Measurements from ENCODE around the gene RUNX1.

GRCh38 chr21:34926803-34927467 lies 122.2 kb downstream of the RUNX1 start:
- TF ChIP-seq POLR2AphosphoS5 (IDR thresholded peaks at IDR 0.05; ENCODE audit: low read depth, low read length): no peak
- no peak for TF ChIP-seq POLR2A (IDR thresholded peaks at IDR 0.05; ENCODE audit: low read depth, low read length)
- no peak for TF ChIP-seq TAF1 (IDR thresholded peaks at IDR 0.05; ENCODE audit: borderline replicate concordance, low read depth, low read length)
